GM18508 (cell line): Measurements from ENCODE around the gene ATG101.

ENCODE experiments used
- ATAC-seq: cut with Tn5 transposase; IDR thresholded peaks from one replicate; pipeline ENCODE4 v1.9.1; 2021; ENCODE audit warnings: moderate number of reproducible peaks; ENCODE audit not compliant: insufficient read depth, unreplicated experiment

The ATG101 gene

DNA sequence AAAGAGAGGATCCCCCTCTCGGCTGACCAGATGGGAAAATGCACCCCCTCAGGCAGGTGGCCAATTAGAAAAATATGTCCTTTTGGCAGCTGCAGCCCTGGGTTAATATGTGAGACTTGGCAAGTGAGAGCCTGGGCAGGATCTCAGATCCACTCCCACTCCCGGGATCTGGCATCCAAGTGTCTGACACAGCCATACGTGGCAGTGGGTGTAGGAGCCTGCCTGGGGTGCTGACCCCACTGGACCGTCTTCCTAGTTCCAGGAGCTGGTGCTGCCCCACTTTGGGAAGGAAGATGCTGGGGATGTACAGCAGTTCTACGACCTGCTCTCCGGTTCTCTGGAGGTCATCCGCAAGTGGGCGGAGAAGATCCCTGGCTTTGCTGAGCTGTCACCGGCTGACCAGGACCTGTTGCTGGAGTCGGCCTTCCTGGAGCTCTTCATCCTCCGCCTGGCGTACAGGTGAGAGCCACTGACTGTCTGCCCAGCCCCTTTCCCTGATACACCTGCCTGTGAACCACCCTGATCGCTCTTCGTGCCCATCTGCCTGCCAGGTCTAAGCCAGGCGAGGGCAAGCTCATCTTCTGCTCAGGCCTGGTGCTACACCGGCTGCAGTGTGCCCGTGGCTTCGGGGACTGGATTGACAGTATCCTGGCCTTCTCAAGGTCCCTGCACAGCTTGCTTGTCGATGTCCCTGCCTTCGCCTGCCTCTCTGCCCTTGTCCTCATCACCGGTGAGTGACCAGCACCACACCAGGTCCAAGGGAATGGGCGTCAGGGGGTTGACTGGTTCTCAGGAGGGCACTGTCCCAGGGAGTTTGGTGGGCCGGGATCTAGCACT lies 12.8 kb upstream of the ATG101 start:
- ATAC-seq = no peak

DNA sequence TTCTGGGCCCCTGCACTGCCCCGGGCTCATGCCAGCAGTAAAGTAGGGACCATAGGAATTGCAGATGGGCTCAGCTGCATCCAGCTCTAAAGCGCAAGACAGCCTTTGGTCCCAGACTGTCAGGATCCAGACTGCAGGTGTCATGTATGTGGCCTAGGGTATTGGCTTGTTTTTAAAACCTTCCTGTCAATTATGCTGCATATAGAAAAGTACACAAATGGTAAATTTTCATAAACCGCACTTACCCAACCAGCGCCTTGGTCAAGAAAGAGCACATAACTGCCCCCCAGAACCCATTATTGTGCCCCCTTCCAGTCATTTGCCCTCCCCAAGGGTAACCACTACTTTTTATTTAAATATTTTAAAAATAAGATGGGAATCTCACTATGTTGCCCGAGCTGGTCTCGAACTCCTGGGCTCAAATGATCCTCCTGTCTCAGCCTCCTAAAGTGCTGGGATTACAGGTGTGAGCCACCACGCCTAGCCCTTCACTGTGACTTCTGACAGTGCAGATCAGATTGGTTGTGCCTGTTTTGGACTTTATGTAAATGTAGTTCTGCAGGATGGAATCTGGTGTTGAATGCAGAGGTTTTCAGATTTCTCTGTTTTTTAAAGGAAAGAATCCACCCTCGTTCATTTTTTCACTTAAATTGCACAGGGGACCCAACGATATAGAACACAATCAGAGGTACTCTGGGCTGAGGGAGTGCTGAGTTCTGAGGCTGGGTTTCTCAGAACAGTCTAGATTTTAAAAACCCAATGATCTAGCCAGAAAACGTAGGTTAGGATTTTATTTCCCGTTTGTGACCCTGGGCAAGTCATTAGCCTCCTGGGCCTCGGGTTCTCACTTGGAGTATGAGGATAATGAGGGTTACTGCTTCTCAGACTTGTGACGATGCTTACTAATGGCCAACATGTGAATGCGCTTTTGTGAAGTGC lies 11.9 kb upstream of the ATG101 start:
- ATAC-seq = no peak

DNA sequence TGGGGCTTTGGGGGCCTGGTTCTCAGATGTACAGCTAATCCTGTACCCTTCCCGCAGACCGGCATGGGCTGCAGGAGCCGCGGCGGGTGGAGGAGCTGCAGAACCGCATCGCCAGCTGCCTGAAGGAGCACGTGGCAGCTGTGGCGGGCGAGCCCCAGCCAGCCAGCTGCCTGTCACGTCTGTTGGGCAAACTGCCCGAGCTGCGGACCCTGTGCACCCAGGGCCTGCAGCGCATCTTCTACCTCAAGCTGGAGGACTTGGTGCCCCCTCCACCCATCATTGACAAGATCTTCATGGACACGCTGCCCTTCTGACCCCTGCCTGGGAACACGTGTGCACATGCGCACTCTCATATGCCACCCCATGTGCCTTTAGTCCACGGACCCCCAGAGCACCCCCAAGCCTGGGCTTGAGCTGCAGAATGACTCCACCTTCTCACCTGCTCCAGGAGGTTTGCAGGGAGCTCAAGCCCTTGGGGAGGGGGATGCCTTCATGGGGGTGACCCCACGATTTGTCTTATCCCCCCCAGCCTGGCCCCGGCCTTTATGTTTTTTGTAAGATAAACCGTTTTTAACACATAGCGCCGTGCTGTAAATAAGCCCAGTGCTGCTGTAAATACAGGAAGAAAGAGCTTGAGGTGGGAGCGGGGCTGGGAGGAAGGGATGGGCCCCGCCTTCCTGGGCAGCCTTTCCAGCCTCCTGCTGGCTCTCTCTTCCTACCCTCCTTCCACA lies 11.0 kb upstream of the ATG101 start:
- no peak for ATAC-seq

DNA sequence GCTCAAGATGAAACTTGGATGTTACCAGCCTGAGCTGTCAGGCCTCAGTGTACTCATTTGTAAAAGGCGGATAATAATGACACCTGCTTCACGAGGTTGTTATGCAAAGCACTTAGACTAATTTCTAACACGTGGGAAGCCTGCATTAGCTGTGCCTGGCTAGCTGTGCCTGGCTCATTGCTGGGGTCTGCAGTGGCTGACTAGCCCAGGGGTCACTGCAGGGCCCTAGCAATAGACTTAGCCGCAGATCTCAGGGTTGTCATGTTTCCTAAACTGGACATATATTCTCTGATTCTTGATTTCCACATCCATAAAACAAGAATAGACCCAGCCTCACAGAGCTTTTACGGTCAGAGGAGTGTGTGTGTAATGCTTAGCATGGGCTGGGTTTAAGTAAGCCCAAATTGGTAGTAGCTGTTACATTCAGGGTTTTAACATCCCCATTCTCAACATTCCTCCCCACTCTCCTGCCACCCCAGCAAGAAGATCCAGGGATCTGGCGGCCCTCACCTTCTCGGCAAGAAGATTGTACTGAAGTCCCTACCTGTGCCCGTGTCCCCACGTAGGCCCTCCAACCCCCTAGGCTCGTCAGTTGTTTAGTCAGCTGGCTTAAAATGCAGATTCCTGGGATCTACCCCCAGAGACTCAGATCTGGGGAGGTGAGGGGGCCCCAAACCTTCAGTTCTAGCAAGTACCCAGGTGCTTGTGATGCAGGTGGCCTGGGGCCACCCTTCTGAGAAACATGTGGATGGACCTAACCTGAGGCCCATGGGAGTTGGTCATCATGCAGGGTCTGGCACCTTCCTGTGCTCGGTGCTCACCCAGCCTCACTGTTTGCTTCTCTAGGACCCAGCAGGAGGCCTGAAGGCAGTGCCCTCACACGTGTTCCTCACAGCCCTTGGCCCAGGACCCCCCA lies 9.9 kb upstream of the ATG101 start:
- ATAC-seq = no peak

DNA sequence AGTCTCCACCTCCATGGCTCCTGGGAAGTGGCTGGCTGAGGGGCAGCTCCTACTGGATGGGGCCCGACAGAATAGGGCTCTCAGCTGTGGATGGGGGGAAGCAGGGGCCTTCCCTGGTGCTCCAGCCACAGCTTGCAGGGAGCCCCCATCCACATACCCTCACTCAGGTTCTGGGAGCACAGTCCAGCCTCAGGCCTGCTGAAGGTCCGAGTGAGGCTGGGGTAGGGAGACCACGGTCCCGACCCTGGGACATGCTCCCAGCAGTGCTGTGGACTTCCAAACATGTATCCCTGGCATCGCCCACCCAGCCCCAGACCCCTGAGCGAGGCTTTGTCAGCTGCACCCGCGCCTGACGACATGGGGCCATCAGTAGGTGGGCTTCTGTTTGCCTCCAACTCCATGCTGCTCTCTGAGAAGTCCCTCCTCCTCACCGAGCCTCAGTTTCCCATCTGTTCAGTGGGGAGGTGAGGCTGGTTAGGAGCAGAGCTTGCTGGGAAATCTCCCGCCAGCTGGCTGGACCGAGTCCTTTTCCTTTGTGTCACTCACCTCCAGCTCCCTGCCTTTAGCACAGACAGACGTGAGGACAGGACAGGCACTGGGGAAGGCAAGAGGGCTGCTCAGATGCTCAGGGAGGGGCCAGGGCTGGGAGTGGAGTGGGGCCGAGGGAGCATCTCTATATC lies 9.1 kb upstream of the ATG101 start:
- ATAC-seq = no peak

DNA sequence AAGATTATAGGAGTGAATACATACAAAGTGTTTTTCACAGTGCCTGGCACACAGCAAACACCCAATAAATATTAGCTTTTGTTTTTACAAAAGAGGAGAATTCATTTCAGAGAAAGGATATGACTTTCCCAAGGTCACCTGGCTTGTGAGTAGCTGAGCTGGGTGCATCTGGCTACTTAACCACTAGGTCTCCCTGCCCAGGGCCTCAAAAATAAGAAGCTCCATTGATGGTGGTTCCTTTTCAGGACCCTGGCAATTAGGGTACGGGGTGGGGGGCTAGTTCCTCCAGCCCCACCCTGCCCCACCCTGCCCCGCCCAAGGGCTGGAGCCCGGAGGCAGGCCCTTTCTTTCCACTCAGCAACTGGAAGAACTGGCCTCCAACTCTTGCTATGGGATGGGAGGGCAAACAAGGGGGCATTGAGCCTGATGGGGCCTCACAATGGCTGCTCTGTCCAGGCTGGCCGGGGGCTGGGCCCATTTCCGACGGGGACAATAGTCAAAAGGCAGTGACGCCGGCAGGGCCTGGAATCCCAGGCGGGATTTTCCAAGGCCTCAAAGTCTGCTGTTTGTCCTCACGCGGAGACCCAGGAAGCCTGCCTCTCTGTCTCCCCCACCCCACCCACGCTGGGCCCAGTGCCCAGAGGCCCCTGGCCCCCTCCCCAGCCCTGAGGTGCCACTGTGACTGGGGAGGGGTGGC lies 8.2 kb upstream of the ATG101 start:
- ATAC-seq = no peak

DNA sequence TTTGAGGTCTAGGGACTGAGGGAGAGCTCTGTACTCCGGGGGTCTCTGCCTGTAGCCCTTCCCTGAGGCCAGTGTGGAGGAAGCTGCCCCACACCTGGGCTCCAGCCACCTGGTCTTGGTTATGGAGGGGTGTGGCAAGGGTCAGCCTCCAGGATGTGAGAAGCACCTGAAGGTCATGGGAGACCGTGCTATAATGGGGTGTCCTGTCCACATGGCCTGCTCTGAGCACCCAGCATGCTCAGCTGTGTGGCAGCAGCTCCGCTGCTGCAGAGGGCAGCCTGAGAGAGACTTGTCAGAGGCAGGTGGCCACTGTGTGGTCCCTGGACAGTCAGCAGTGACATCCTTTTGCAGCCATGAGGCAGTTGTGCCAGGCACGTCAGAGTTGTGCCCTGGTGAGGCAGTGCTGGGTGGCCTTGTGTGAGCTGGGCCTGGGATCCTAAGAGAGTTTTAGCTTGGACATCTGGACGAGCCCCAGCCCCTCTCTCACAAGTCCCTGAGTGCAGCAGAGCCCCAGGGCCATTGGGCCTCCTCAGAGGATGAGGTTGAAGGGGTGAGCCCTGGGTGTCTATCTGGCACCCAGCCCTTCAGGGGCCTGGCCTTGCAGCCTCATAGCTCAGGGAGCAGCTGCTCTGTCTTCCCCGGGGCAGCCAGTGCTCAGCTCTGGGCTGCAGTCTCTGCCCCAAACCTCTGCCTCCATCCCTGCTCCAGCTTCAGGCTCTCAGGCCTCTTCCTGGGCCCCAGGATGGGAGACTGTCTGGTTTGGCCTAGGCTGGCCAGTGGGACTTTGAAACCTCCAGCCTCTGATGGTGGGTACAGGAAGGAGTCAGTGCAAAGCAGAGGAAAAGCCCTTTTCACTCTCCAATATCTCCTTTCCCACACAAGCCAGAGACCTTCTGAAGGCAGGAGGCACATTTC lies 7.4 kb upstream of the ATG101 start:
- ATAC-seq = no peak

DNA sequence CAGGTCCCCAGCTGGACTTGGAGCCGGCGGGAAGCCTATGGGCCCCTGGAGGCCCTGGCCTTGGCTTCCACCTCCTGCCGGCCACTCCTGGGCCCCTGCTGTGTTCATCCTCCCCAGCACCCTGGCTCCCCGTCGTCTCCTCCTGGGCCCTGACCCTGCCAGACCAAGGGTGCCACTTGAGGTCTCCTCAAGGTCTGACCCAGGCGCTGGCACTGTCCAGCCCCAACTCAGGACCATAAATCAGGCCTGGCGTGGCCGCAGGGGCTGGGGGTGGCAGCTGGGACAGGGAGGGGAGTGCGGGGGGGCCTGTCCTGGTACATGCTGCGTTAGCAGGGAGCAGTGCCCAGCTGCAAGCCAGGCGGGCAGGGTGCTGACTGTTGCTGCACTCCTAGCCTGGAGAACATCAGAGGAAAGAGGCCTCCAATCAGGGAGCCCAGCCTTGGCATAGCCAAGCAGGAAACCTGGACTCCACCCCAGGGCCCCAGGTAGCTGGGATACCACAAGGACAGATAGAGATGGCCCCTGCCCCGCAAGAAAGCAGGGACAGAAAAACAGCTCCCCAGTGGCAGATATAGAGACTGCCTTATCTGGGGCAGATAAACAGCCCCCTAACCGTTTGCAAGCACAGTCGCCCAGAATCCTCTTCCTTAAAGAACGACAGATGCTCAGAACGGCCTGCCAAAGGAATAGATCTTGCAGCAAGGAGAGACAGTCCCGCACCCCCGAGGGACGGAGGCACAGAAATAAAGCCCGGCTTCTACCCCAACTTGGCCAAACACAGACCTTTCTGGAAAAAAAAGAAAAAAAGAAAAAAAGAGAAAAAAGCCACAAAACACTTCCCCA lies 6.5 kb upstream of the ATG101 start:
- ATAC-seq = no peak

DNA sequence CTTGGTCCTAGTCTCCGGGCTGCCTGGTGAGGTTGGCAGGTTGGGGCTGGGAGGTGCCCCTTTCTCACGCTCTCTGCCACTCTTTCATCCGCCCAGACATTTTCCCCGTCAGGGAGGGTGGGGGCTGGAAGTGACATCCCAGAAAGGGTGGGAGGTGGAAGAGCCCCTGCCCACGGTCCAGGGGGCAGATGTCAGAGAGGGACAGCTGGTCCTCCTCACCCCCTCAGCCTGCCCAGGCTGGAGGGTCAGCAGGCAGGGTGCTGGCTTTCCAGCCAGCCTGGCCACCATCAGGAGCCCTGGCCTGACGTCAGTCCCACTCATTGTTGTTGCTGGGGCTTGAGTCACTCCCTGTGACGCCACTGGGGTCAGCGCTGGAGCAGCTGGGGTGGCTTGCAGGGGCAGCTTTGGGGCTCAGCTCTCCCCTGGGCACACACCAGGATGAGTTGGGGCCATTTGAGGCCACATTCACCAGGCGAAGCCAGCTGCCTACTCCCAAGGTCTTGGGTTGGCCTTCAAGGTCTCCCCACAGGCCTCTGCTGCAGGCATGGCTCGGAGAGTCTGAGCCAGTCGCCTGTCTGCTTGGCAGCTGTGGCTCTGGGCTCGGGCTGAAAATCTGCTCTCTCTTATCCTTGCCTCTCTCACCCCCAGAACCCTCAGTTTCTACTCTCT lies 5.7 kb upstream of the ATG101 start:
- no peak for ATAC-seq

DNA sequence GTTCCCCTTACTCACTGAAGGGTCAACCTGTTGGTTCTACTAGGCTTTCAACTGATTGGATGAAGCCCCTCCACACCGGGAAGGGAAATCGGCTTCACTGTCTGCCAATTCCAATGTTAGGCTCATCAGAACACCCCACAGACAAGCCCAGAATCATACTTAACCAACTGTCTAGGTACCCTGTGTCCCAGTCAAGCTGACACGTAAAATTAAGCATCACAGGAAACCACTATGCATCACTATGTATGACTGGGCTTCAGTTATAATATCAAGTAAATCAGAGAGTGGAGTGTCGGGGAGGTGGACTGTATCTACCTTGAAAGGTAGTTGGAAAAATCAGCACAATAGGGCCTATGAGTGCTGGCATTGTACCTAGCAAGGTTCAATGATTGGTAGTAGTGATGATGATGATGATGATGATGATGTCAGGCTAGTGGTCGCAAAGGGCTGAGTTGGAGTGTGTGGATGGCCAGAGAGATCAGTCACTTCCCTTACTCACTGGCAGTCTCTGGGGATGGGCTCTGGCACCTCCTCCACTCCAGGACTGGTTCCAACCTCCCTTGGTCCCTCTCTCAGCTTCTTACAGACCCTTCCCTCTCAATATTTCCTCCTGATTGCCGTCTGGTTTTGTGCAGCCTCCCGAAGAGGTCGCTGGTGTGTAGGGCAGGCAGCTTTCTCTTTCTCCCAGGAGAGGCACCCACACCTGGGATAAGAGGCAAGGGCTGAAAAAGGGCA lies 3.3 kb upstream of the ATG101 start:
- ATAC-seq = no peak

DNA sequence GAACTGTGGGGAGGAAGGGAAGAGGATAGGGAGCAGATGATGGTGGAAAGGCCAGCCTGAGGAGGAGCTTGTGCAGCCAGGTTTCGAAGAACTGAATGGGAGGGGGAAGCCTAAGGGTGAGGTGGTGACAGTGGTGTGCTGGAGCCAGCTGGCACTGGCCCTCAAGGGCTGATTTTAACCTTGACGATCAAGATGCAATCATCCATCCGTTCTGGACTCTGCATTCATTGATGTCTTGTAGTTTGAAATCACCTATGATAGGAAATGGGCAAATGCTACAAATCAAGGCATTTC lies 2.8 kb upstream of the ATG101 start:
- no peak for ATAC-seq

DNA sequence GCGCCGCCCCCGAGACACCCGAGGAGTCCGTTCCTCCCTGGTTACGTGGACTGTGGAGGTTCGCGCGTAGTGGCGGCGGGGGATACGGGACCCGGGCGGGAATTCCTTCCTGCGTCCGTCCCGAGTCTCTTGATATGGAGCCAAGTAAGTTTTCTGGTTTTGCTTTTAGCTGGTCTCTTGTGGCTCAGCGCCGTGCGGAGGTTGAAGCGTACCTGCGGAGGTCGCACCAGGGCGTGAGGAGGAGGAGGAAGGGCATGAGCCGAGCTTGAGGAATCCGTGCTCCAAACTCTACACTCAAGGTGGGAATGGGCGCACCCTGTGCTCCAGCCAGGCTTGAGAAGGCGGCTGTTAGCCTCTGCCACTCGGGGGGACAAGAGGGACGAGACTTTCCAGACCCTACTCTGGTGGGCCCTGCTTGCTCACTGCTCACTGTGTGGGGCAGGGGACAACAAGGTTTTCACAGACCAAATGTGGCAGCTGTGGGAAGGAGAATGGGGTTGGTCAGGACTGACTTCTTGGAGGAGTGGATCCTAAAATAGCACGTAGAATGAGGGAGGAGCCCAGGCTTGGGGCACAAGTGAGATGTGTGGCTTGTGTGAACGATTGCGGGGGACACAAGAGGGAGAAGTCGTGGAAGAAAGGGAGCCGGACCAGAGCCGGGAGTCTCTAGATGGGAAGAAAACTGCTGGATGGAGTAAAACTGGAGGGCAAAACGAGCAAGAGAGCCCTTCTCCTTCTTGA lies 577 bp downstream of the ATG101 start:
- ATAC-seq = peak; percentile 6

DNA sequence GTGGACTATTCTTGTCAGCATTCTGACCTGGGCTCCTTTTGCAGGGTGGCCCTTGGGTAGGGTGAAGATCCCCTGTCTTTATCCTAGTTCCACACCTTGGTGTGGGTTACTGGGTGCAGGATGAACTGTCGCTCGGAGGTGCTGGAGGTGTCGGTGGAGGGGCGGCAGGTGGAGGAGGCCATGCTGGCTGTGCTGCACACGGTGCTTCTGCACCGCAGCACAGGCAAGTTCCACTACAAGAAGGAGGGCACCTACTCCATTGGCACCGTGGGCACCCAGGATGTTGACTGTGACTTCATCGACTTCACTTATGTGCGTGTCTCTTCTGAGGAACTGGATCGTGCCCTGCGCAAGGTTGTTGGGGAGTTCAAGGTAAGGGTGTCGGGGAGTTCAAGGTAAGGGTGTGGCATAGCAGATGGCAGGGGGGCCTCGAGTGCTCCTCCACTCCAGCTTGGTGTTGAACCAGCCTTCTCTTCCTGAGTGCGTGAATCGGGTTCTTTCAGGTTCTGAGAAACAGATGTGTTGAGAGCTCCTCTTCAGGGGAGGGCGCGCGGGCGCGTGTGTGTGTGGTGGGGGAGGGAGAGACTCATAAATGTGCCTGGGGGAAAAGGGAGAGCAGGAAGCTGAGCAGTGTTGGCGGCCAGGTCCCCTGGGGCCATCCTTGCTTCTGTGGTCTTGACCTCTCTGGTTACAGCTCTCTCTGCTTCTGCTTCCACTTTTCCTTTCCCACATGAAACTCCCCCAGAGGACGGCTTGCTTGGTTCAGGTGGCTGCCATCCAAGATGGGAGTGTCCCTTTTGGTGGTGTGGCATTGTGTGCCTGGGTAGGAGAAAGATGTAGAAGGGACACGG lies 4.0 kb downstream of the ATG101 start:
- ATAC-seq = no peak
